A549 (cell line): ENCODE measurements around the gene HDAC5. TPM values are rescaled to one million over a fixed set of nuclear protein-coding genes. Genes with fewer than 3 reads are reported as not detected.

Experiments used
- ATAC-seq, 2 experiments: fragments of 200-7000 bp in 1 of 2; fragments of >200 bp in 1 of 2; cut with Nextera tagmentation in 1 of 2; cut with Tn5 transposase in 1 of 2; 3 replicates each; pipeline versions ENCODE4 v1.8.0 to v1.9.1; 2018 to 2020; ENCODE audit warnings: mild to moderate bottlenecking in 1 of 2, moderate library complexity in 1 of 2
- CTCF ChIA-PET: fragments of 300-600 bp; sonication (Branson Sonifier 250); formaldehyde crosslinking; extraction: SDS; loops from one replicate; lab custom pipeline; 2021; ENCODE audit warnings: antibody characterized with exemption, inconsistent platforms; lab: Yijun Ruan, JAX
- POLR2A ChIA-PET: fragments of 350-600 bp; formaldehyde crosslinking; extraction: SDS; loops from one replicate; lab custom pipeline; 2021; ENCODE audit warnings: antibody characterized with exemption, inconsistent platforms; lab: Yijun Ruan, JAX
- DNase-seq, 2 experiments: peaks; one replicate each; pipeline versions ENCODE4 v3.0.0 to v3.0.0-alpha.2; 2011 to 2016; ENCODE audit warnings: low read depth in 1 of 2, low spot score in 1 of 2
- FAIRE-seq: peaks from 2 replicates; lab custom pipeline; 2011; peaks lifted over from hg19 to GRCh38; lab: Jason Lieb, UNC
- H3K27ac ChIP-seq, 2 experiments: fragments of >200 bp; sonication (Bioruptor Twin); formaldehyde crosslinking; 3 replicates each; pipeline ENCODE4 v1.5.1; 2016 to 2017
- H3K4me1 ChIP-seq: fragments of >200 bp; sonication (Bioruptor Twin); formaldehyde crosslinking; 3 replicates; pipeline ENCODE4 v1.6.1; 2016
- H3K4me2 ChIP-seq: fragments of >200 bp; sonication (Bioruptor Twin); formaldehyde crosslinking; 3 replicates; pipeline ENCODE4 v1.6.1; 2016
- H3K4me3 ChIP-seq: fragments of >200 bp; sonication (Bioruptor Twin); formaldehyde crosslinking; 3 replicates; pipeline ENCODE4 v1.5.1; 2016
- H3K9me3 ChIP-seq: fragments of >200 bp; sonication (Bioruptor Twin); formaldehyde crosslinking; 3 replicates; pipeline ENCODE4 v1.6.1; 2016
- BHLHE40 ChIP-seq: IDR thresholded peaks from 2 replicates; pipeline ENCODE4 v1.6.1; 2012; ENCODE audit warnings: low read depth, low read length, inconsistent platforms
- CHD2 ChIP-seq: fragments of 150-350 bp; IDR thresholded peaks from 2 replicates; pipeline ENCODE4 v1.6.1; 2014; ENCODE audit warnings: low read length; ENCODE audit not compliant: partially characterized antibody
- CHD4 ChIP-seq: fragments of 200-600 bp; sonication (generic); IDR thresholded peaks from 2 replicates; pipeline ENCODE4 v1.6.1; 2016; ENCODE audit warnings: antibody characterized with exemption, mild to moderate bottlenecking, borderline replicate concordance
- EHMT2 ChIP-seq: fragments of 200-600 bp; sonication (generic); IDR thresholded peaks from 2 replicates; pipeline ENCODE4 v1.6.1; 2016; ENCODE audit warnings: antibody characterized with exemption, low read depth, mild to moderate bottlenecking, moderate library complexity
- FOSL2 ChIP-seq, 2 experiments: fragments of 450-650 bp in 1 of 2; fragments of >200 bp in 1 of 2; sonication (Bioruptor Twin) in 1 of 2; formaldehyde crosslinking; IDR thresholded peaks; 2 replicates each; pipeline versions ENCODE4 v1.5.0 to v1.6.1; 2016 to 2020; ENCODE audit warnings: mild to moderate bottlenecking in 1 of 2, moderate library complexity in 1 of 2
- GATA3 ChIP-seq: IDR thresholded peaks from 2 replicates; pipeline ENCODE4 v1.6.1; 2012; ENCODE audit warnings: borderline replicate concordance
- HDAC2 ChIP-seq: fragments of 200-600 bp; sonication (generic); IDR thresholded peaks from 2 replicates; pipeline ENCODE4 v1.6.1; 2016
- HOXB13 ChIP-seq: fragments of 250-450 bp; sonication (Bioruptor Pico); IDR thresholded peaks from 2 replicates; pipeline ENCODE4 v1.5.0; 2020; ENCODE audit warnings: low read depth, mild to moderate bottlenecking, moderate library complexity
- JUNB ChIP-seq: fragments of >200 bp; sonication (Bioruptor Twin); formaldehyde crosslinking; IDR thresholded peaks from 2 replicates; pipeline ENCODE4 v1.6.1; 2016
- MAZ ChIP-seq: fragments of 150-350 bp; IDR thresholded peaks from 2 replicates; pipeline ENCODE4 v1.6.1; 2014; ENCODE audit warnings: antibody characterized with exemption, low read depth, low read length, borderline replicate concordance
- NPAS2 ChIP-seq: fragments of 250-450 bp; sonication (Bioruptor Pico); IDR thresholded peaks from 2 replicates; pipeline ENCODE4 v1.8.0; 2022; ENCODE audit warnings: mild to moderate bottlenecking, moderate library complexity, borderline replicate concordance
- NR3C1 ChIP-seq: fragments of >200 bp; sonication (Bioruptor Twin); formaldehyde crosslinking; IDR thresholded peaks from 3 replicates; pipeline ENCODE4 v1.6.1; 2017
- POLR2A ChIP-seq: IDR thresholded peaks from 2 replicates; pipeline ENCODE4 v1.6.1; 2012; ENCODE audit warnings: mild to moderate bottlenecking, low read length
- RARB ChIP-seq: fragments of 250-450 bp; sonication (Bioruptor Pico); IDR thresholded peaks from 2 replicates; pipeline ENCODE4 v1.8.0; 2021; ENCODE audit warnings: mild to moderate bottlenecking, moderate library complexity
- RNF2 ChIP-seq: fragments of 200-600 bp; sonication (generic); IDR thresholded peaks from 2 replicates; pipeline ENCODE4 v1.6.1; 2016; ENCODE audit warnings: low read depth, mild to moderate bottlenecking, antibody characterized with exemption, moderate library complexity, borderline replicate concordance
- SMC3 ChIP-seq: fragments of >200 bp; sonication (Bioruptor Twin); formaldehyde crosslinking; IDR thresholded peaks from 3 replicates; pipeline ENCODE4 v1.6.1; 2018; ENCODE audit warnings: inconsistent platforms
- ZNF302 ChIP-seq: fragments of 250-450 bp; sonication (Bioruptor Pico); IDR thresholded peaks from 2 replicates; pipeline ENCODE4 v1.9.0; 2021; ENCODE audit warnings: inconsistent platforms, mild to moderate bottlenecking, moderate library complexity
- WGBS: methylation state at CpG from one replicate; pipeline ENCODE4 v1.1.6; 2017; ENCODE audit errors: missing lambda C conversion rate; 5-methylcytosine and 5-hydroxymethylcytosine counted together
- polyA plus RNA-seq, 4 experiments: library from polyadenylated mRNA; depleted of rRNA in 3 of 4; stranded (reverse); fragments of >200 nt; fragmentation: RNase III in 1 of 4; extraction: RNeasy Plus Mini Kit Qiagen cat#74134 plus additional on column Dnase treatment in 1 of 4; gene quantifications; 2 replicates in 3 of 4; 3 replicates in 1 of 4; pipeline ENCODE4 v1.2.3, GENCODE V29; 2011 to 2017
- TF ChIP-seq, protein P1 (sequence below): IDR thresholded peaks from 2 replicates; pipeline ENCODE4 v1.6.1; 2012; ENCODE audit warnings: low read depth, borderline replicate concordance
- TF ChIP-seq, protein P2 (sequence below): fragments of >200 bp; sonication (Bioruptor Twin); formaldehyde crosslinking; IDR thresholded peaks from 3 replicates; pipeline ENCODE4 v1.5.1; 2016
- TF ChIP-seq, protein P3 (sequence below): IDR thresholded peaks from 2 replicates; pipeline ENCODE4 v1.6.1; 2012
- TF ChIP-seq, protein P4 (sequence below): fragments of 250-450 bp; sonication (Bioruptor Pico); IDR thresholded peaks from 2 replicates; pipeline ENCODE4 v1.5.0; 2021; ENCODE audit warnings: mild to moderate bottlenecking, moderate library complexity, borderline replicate concordance
- TF ChIP-seq, protein P5 (sequence below): fragments of 200-600 bp; sonication (generic); IDR thresholded peaks from 2 replicates; pipeline ENCODE4 v1.6.1; 2016; ENCODE audit warnings: antibody characterized with exemption, mild to moderate bottlenecking, moderate library complexity

Gene HDAC5
- polyA plus RNA-seq, 2 of the 4 experiments (the other 2 are of a cell fraction): 3.1 to 7.1 TPM

DNA sequence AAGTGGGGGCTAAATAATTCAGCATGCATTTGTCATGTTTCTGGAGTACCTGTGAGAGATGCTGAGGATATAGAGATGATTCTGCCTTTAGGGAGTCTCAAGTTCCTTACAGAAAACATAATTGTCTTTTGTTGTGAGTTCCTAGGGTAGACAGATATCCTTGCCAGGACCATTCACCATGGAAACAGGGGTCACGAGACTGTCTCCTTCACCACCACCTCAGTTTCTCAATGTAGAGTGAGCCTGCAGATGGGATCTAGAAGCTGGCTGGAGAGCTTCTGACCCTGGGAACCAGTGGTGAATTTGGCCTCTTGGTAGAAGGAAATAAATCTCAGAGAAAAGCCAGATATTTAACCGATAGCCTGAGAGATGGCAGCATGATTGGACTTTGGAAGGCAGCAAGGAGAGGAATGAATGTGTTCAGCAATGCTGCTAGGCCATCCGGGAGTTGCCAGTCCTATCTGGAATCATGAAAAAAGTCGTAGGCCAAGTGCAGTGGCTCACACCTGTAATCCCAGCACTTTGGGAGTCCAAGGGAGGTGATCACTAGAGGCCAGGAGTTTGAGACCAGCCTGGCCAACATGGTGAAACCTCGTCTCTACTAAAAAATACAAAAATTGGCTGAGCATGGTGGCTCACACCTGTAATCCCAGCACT is 7.4 kb upstream of the HDAC5 start:
- no peak overlapping the region for H3K4me2 ChIP-seq
- H3K9me3 ChIP-seq: no peaks in the 10 kb centered on the region
- ATAC-seq (no peak), FAIRE-seq (no peak), DNase-seq (no peak)
- H3K4me1 ChIP-seq: peaks cover 8% of the 10 kb centered on the region
- ChIA-PET CTCF (interaction anchor here (0.9 to 14.3 kb wide), 4 partner anchors 12 to 47 kb away, joined by 3 to 163 read pairs (median 9); partner anchors contain the start of gene HDAC5), POLR2A (no interaction called here)
- H3K27ac ChIP-seq: no peak overlapping the region
- WGBS: 82% methylated on average over 5 of the region's 5 CpGs
- no peak overlapping the region for H3K4me3 ChIP-seq
- TF ChIP-seq EHMT2: no peak
- no peak for TF ChIP-seq MAZ
- TF ChIP-seq SMC3: no peak
- TF ChIP-seq, protein P1, sequence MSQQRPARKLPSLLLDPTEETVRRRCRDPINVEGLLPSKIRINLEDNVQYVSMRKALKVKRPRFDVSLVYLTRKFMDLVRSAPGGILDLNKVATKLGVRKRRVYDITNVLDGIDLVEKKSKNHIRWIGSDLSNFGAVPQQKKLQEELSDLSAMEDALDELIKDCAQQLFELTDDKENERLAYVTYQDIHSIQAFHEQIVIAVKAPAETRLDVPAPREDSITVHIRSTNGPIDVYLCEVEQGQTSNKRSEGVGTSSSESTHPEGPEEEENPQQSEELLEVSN: no peak
- TF ChIP-seq POLR2A: no peak
- no peak for TF ChIP-seq ZNF302 (CRISPR knock-in tag)
- no peak for TF ChIP-seq GATA3
- no peak for TF ChIP-seq HDAC2
- TF ChIP-seq, protein P2, sequence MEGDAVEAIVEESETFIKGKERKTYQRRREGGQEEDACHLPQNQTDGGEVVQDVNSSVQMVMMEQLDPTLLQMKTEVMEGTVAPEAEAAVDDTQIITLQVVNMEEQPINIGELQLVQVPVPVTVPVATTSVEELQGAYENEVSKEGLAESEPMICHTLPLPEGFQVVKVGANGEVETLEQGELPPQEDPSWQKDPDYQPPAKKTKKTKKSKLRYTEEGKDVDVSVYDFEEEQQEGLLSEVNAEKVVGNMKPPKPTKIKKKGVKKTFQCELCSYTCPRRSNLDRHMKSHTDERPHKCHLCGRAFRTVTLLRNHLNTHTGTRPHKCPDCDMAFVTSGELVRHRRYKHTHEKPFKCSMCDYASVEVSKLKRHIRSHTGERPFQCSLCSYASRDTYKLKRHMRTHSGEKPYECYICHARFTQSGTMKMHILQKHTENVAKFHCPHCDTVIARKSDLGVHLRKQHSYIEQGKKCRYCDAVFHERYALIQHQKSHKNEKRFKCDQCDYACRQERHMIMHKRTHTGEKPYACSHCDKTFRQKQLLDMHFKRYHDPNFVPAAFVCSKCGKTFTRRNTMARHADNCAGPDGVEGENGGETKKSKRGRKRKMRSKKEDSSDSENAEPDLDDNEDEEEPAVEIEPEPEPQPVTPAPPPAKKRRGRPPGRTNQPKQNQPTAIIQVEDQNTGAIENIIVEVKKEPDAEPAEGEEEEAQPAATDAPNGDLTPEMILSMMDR: no peak

DNA sequence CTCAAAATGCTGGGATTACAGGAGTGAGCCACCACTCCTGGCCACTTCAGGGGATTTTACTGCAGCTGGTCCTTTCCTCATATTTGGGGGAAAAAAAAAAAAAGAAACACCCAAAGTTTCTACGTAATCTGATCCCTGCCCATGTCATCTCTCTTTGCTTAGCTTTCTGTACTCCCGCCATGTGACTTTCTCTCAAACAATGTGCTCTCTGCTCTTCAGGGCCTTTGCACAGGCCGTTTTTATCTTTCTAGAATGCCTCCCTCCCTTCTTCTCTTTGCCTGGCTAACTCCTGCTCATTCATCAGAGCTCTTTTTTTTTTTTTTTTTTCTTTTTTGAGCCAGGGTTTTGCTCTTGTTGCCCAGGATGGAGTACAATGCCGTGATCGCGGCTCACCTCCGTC is 4.9 kb upstream of the HDAC5 start:
- H3K4me3 ChIP-seq: no peak overlapping the region
- H3K4me1 ChIP-seq: peaks cover 15% of the 10 kb centered on the region
- ChIA-PET POLR2A (interaction anchor here (0.6 kb wide), 1 partner anchor 1355 kb away, joined by 3 read pairs; the partner anchor contains the start of gene VPS25), CTCF (interaction anchor here (0.6 to 14.3 kb wide), 8 partner anchors 9 to 81 kb away, joined by 3 to 163 read pairs (median 4); partner anchors contain the start of genes HDAC5 and HROB)
- H3K27ac ChIP-seq: no peak overlapping the region
- DNase-seq: no peak
- H3K4me2 ChIP-seq: no peak overlapping the region
- no peak for FAIRE-seq
- no peak for ATAC-seq
- H3K9me3 ChIP-seq: no peaks in the 10 kb centered on the region
- WGBS: 83% methylated on average over 7 of the region's 7 CpGs
- TF ChIP-seq GATA3 (no peak), EHMT2 (no peak), FOSL2 (IDR thresholded peaks at IDR 0.05) (no peak), FOSL2 (CRISPR knock-in tag; IDR thresholded peaks at IDR 0.05) (no peak), BHLHE40 (no peak), NR3C1 (no peak), HOXB13 (CRISPR knock-in tag) (no peak), RARB (CRISPR knock-in tag) (no peak), CHD4 (no peak), JUNB (no peak), NPAS2 (no peak), SMC3 (no peak), CHD2 (no peak), RNF2 (no peak)
- TF ChIP-seq, protein P2: no peak
- TF ChIP-seq, protein P3, sequence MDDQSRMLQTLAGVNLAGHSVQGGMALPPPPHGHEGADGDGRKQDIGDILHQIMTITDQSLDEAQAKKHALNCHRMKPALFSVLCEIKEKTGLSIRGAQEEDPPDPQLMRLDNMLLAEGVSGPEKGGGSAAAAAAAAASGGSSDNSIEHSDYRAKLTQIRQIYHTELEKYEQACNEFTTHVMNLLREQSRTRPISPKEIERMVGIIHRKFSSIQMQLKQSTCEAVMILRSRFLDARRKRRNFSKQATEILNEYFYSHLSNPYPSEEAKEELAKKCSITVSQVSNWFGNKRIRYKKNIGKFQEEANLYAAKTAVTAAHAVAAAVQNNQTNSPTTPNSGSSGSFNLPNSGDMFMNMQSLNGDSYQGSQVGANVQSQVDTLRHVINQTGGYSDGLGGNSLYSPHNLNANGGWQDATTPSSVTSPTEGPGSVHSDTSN: no peak
- TF ChIP-seq, protein P4, sequence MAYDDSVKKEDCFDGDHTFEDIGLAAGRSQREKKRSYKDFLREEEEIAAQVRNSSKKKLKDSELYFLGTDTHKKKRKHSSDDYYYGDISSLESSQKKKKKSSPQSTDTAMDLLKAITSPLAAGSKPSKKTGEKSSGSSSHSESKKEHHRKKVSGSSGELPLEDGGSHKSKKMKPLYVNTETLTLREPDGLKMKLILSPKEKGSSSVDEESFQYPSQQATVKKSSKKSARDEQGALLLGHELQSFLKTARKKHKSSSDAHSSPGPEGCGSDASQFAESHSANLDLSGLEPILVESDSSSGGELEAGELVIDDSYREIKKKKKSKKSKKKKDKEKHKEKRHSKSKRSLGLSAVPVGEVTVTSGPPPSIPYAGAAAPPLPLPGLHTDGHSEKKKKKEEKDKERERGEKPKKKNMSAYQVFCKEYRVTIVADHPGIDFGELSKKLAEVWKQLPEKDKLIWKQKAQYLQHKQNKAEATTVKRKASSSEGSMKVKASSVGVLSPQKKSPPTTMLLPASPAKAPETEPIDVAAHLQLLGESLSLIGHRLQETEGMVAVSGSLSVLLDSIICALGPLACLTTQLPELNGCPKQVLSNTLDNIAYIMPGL (CRISPR knock-in tag): no peak
- TF ChIP-seq, protein P1: no peak
- TF ChIP-seq, protein P5, sequence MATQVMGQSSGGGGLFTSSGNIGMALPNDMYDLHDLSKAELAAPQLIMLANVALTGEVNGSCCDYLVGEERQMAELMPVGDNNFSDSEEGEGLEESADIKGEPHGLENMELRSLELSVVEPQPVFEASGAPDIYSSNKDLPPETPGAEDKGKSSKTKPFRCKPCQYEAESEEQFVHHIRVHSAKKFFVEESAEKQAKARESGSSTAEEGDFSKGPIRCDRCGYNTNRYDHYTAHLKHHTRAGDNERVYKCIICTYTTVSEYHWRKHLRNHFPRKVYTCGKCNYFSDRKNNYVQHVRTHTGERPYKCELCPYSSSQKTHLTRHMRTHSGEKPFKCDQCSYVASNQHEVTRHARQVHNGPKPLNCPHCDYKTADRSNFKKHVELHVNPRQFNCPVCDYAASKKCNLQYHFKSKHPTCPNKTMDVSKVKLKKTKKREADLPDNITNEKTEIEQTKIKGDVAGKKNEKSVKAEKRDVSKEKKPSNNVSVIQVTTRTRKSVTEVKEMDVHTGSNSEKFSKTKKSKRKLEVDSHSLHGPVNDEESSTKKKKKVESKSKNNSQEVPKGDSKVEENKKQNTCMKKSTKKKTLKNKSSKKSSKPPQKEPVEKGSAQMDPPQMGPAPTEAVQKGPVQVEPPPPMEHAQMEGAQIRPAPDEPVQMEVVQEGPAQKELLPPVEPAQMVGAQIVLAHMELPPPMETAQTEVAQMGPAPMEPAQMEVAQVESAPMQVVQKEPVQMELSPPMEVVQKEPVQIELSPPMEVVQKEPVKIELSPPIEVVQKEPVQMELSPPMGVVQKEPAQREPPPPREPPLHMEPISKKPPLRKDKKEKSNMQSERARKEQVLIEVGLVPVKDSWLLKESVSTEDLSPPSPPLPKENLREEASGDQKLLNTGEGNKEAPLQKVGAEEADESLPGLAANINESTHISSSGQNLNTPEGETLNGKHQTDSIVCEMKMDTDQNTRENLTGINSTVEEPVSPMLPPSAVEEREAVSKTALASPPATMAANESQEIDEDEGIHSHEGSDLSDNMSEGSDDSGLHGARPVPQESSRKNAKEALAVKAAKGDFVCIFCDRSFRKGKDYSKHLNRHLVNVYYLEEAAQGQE: no peak
